IPS-11a (cell line): ENCODE data around the gene BRD3.
"Not testable (repeated sequence)": the region's sequence is repeated elsewhere in the genome, so short reads cannot be mapped to it uniquely, and the experiment has no call there.

ENCODE experiments used
- H3K4me3 ChIP-seq: one replicate; pipeline ENCODE4 v1.5.1; 2013; ENCODE audit warnings: low read depth, low read length, control low read depth

Gene BRD3

DNA sequence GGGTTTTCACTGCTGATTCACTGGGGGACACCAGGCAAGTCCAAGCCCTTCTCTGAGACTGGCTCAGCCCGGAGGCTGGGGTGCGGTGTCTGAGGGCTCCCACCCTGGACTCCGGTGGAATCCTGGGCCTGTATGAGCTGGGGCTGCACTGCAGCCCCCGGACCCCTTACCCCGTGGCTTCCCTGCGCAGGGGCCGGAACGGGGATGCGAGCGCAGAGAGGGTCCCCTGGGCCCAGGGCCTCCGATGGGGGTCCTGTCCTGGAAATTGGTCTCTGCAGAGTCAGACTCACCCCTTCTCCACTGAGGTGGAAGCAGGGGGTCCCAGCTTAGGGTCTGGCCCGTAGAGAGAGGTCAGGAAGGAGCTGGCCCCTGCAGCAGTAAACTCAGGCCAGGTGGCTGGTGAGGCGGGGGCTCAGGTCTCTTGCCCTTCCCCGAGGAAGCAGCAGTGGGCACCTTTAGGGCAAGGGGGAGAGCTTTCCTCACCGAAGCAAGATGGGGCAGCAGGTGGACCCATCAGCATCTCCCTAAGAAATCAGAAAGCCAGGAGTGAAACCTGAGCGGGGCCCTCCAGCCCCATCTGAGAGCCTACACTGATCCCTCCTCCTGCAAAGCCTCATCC lies 74.1 kb downstream of the BRD3 start:
- peak overlapping the region; percentile 56 for H3K4me3 ChIP-seq

DNA sequence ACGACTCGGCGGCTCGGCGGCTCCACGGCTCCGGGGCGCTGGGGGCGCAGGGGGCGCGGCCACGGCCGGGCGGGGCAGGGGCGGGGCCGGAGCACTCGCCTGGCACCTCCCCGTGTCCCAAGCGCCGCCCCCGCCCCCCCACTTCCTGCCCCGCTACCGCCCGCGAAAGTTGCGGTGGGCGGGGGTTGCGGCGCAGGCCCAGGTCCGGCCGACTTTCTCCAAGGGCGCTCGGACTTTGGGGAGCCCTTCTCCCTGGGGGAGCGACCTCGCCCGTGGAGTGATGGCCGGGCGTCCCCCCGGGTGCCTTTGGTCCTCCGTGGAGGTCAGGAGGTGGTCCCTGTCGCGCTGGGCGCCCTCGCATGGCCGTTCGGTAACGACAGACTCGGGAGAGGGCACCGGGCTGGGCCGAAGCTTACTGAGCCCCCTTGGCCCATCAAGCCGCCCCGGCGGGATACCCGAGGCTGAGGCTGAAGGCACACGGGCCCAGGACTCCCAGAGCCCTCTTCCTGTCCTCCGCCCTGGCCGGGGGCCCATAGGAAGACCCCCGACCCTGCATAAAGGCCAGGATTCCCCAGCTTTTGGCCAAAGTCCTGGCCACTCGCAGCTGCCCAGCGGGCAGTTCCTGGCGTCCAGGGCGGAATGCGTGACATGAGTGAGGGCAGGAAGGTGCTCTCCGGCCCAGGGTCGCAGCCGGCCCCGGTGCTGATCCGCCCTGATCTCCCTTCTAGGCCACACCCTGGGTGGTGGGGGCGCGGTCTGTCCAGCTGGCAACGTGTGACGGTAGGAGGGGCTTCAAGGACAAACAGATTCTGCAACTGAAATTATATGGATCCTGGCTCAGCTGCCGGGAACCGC lies 74.8 kb downstream of the BRD3 start:
- peak overlapping the region; percentile 56 for H3K4me3 ChIP-seq

DNA sequence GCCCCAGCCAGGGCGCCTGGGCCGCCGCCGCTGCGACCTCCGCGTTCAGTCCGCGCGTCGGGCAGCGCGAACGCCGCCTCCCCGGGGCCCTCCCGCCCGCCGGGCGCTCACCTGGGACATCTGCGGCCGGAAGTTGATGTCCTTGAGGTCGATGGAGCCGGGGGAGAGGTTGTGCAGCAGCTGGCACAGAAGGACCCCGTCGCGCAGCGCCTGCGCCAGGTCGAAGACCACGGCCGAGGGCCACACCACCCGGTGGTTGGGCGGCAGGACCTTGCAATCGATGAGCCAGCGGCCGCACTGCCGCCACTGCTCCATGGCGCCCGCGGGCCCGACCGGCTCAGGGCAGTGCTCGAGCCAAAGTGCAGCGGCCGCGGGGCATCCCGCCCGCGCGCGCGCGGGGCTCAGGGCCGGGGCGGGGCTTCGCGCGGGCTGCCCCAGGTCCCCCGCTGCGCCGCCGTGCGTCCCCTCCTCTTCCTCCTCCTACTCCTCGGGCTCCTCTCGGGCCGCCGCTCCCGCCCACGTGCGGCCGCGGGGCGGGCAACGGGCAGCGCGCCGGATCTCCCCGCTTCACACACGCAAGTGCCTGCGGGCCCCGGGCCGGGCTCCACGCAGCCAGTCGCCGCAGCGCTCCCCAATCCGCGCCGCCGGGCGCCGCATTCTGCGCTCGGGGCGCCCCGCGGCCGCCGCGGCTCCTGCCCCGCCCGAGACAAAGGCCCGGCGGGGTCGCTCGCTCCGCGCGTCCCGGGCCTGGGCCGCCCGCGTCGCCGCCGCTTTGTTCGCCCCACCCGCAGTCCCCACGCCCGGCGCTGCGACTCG lies 75.7 kb downstream of the BRD3 start, which contains the start of gene VAV2:
TSS of gene VAV2 (minus strand) at position 361 of the 816 bp plus-strand sequence. CDS start at position 315, 46 bp downstream.
- H3K4me3 ChIP-seq = peak within 1 kb of the TSS; percentile 70

DNA sequence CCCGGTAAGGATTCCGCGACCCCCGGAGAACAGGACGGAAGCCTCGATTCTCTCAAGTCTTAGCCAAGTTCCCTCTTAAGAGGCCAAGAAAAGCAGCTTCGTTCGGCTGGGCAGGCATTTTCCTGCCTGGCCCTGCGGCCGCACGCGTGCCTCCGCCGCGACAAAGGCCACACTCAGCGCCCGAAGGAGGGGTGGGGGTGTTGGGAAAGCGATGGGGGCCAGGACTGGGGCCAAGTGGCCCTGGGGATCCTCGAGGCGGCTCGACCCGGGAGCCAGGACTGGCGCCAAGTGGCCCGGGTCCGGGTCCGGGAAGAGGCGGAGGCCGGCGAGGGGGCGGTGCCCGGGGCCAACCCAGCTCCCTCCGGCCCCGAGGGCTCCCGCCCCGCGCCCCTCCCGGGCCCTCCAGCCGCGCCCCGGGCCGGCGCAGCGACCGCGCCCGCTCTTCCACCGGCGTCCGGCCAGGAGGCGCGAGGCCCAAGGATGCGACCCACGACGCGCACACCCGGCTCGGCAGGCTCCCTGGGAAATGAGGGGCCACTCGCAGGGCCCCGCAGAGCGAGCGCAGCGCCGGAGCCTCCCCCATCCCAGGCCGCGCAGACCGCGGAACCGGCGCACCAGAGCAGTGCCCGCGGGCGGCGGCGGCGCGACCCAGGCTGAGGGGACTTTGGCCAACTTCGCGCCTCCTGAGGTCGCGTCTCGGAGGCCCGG lies 76.5 kb downstream of the BRD3 start:
- H3K4me3 ChIP-seq = peak overlapping the region; percentile 70

DNA sequence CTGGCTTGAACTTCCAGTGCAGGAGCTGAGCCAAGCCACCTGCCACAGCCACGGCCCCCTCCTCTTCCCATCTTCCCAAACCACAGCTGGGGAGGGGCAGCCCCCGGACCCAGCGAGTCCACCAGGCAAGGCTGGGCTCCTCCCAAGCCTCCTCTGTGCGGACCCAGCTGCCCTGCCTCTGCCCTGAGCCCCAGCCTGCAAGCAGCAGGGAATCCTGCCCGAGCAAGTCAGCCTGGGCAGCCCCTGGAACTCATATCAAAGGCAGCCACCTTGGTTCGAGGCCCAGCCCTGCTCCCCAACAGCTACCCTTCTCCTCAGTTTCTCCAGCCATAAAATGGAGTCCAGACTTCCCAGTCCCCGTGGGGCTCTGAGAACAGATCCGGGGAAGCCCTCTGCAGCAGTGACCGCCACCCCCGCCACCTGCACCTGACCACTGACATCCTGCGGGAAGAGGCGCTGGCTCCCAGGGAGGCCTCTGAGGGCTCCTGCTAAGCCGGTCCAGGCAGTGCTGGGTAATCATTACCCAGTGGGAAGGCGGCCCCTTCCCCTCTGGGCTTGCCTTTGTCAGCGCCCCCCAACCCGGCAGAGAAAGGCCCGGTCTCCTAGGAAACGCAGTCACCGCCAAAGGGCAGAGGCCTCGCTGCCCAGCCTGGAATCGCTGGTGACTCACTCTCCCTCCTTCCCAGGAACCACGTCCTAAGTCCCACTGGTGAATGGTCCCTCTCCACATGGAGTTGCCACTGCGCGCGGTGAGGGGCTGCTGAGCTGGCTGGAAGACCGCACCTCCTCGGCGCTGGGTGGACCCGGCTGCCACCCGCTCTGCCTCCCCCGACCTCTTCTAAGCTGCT lies 77.2 kb downstream of the BRD3 start:
- H3K4me3 ChIP-seq = peak overlapping the region; percentile 70

DNA sequence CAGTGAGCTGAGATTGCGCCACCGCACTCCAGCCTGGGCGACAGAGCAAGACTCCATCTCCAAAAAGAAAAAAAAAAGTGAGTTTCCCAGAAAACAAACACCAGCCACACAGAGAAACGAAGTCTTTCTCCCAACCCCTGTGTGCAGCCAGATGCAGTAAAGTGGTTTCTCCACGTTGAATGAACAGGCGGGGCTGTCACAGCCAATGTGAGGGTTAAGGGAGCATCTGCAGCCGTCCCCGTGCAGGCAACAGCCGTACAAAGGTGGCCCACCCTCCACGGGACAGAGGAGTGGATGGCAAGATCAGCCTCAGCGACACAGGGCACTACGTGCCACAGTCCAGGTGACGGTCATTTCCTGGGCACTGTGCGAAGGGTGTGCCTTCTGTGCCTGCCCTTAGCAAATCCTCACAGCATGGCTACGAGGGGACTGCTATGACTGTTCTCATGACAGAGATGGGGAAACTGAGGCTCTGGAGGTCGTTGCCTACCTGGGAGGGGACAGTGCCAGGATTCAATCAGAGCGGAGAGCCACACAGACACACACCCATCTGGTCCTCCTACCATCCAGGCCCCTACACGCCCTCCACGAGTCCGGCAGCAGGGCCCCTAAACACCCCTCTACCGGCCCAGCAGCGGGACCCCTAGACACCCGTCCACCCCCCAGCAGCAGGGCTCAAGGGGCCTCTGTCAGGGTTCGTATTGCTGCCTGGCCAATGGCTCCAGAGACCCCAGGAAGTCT lies 78.0 kb downstream of the BRD3 start:
- H3K4me3 ChIP-seq = no peak overlapping the region

DNA sequence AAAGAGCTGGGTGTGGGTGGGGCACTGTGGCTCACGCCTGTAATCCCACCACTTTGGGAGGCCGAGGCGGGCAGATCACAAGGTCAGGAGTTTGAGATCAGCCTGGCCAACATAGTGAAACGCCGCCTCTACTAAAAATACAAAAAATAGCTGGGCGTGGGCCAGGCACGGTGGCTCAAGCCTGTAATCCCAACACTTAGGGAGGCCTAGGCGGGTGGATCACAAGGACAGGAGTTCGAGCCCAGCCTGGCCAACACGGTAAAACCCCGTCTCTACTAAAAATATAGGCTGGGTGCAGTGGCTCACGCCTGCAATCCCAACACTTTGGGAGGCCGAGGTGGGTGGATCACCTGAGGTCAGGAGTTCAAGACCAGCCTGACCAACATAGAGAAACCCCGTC lies 79.1 kb downstream of the BRD3 start:
- not testable (repeated sequence) for H3K4me3 ChIP-seq

DNA sequence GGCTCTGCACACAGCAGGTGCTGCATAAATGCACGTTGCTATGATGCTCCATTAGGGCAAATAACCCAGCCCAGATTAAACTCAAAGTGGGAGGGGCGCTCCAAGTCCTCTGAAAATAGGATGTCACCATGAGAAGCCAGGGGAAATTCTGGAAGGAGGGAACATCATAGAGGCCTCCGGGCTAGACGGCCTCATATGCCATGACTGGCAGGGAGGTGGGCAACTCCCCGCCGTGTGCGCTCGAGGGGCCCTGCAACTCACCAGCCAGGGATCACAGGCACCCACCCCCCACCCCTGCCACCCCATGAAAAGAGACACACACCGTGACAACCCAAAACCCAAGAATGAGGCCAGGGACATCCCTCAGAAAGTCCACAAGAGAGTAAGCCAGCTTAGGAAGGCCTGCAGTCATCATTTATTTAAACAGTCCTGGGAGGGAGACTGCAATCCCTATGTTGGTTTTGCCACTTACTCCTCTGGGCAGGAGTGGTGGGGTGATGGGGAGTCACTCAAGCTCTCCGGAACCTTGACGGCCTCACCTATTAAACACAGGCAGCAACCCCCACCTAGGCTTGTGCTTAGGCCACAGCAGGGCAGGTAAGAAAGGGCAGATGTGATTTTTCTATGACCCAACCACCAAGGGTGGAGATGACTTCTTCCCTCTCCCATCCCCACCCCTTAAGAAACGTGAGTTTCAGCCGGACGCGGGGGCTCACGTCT lies 79.7 kb downstream of the BRD3 start:
- no peak overlapping the region for H3K4me3 ChIP-seq

DNA sequence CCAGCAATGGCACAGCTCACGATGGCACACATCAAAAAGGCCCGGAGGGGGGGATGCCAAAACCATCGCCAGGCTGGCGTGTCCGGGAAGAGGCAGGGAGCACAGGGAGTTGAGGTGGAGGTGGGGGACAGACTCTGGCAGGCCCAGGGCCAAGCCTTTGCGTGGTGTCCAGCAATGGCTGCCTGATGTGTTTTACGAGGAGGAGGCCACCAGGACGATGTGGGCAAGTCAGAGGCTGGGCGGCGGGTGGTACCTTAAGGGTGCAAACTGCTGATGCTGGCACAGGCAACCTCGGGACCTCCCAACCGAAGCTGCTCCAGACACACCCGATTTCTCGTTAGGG lies 80.4 kb downstream of the BRD3 start:
- H3K4me3 ChIP-seq = no peak overlapping the region

DNA sequence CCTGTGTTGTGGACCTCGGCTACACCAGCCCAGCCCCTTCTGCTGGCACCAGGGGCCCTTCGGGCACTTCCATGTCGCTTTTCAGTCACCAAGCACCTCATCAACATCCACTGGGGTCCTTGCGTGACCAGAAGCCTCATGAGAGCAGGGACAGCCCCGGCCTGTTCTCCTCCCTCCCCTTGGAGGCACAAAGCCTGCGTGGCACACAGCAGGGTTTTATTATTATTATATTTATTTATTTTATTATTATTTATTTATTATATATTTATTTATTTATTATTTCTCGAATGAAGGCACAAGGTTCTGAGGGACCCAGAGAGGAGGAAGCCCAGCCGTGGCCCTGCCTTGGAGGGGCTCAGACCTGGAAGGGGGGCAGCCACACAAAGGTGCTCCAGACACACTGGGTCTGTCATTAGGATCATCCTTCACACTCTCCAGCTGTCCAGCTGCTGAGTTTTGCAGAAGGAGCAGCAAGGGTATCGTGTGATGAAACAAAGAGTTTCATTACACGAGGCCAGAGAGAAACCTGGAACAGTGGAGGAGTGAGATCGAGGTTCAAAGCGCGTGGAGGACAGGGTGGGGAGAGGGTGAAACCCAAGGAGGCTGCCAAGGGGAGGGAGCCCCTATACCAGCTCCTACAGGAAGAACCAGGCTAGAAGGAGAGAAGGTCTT lies 80.9 kb downstream of the BRD3 start:
- no peak overlapping the region for H3K4me3 ChIP-seq

DNA sequence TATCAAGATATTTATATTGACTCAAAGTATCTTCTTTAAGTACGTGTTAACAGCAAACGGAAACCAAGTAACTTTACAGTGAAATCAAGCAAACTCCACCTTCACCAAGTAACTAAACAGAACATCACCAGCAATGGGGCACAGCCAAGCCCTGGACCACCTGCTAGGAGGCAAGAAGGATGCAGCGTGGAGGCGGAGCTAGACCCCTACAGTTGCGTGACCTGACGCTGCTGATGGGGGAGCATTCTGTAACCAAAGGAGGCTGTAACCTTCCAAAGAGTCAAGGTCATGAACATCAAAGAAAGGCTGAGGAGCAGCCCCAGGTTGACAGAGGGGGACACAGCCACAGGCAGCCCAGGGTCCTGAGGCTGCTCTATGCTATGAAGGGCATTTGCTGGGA lies 81.8 kb downstream of the BRD3 start:
- H3K4me3 ChIP-seq = no peak overlapping the region

DNA sequence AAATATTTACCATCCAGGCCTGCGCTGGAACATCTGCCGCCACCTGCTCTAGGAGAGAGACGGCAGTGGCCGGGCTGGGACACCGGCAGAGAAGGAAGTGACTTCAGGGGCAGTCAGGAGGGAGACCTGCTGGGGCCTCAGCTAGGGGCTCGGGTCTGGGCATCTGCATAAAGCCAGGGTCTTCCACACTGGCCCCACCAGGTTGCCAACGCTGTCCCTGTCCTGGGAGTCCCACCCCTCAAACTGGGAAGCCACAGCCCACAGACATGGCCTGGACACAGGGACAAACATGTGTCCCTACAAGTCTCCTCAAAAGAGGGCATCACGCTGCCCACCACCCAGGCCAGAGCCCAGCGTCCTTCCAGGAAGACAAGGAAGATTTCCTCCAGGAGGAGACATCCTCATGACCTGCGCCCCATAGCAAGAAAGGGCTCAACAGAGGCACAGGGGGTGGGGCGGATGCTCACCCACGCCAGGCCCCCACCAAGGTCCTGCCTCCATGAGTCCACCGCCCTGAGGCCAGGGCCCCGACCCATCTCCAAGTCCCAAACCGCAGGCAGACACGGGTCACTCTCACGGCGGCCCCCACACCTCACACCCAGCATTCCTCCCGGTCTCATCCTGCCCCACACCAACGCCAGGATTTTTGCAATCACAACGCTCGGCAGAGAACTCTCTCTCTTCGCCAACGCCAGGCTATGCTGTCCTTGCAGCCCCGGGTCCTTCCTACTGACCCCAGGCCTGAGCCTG lies 84.7 kb downstream of the BRD3 start:
- no peak overlapping the region for H3K4me3 ChIP-seq

DNA sequence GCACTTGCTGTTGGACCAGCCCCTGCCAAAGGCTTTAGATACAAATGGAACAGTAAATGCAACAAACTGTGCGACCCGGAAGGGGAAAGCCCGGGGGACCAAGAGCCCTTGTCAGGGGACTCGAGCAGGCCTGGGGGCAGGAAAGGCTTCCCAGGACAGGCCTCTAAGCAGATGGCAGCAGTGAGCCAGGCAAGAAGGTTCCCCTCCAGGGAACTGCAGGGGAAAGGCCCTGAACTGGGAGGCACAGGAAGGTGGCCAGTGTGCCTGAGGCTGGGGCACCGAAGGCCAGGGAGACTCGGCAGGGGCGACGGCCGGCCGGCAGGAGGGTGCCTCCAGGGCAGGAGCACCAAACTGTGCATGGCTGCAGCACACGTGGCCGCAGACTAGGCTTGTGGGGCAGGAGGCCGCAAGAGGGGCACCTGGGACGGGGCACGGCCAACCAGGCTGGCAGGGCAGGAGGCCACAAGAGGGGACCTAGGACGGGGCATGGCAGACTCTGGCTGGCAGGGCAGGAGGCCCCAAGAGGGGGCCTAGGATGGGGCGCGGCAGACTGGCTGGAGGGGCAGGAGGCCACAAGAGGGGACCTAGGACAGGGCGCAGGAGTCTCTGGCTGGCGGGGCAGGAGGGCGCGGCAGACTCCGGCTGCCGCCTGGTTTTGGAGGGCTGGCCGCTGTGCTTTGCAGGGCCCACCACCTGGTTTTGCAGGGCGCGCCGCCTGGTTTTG lies 85.7 kb downstream of the BRD3 start:
- no peak overlapping the region for H3K4me3 ChIP-seq

DNA sequence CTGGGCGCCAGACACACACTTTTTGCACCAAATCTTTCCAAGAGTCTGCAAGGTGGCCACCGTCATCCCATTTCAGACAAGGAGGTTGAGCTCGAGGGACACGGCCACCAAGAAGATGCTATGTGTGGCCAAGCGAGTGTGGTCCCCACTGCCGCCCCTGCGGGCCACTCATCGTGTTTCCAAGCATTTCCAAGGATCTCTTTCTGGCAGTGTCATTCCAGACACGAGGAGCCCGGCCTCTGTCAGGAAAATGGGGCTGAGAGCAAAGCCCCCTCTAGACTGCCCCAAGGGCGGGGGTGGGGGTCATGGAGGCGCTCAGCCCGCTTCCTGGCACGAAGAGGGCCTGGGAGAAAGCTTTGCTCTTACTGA lies 86.3 kb downstream of the BRD3 start:
- H3K4me3 ChIP-seq = no peak overlapping the region

DNA sequence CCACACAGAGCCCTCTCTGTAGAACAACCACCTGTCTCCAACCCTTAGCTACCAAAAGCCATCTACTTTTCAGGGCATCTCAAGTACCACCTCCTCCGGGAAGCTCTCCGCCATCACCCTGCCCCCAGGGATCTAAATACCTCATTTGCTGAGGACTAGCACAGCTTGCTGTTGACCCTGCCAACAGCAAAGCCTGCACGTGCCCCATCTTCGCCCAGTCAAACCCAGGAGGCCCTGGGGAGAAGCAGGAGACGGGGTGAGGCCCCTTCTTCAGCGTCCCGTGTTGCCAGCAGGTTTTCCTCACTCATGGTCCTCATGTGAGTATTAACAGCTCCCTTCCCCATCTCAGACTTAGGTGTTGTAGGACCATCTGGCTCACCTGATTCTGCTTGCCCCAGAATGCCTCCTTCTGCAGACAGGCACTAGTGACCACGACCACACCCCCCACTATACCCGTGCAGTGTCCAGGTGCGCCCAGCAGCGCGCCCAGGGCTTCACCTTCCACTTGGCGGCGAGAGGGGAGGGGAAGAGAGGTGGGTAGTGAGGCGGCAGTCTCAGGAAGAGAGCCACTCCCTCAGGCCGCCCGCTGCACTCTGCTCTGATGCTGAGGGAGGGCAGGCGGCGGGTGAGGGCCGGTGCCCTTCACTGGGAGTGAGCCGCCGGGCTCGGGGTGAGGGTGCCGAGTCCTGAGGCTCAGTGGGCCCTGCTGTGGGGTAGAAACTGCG lies 86.8 kb downstream of the BRD3 start:
- H3K4me3 ChIP-seq = no peak overlapping the region
